ENCODE measurements around the gene FHIT. TPM values are rescaled to one million over a fixed set of nuclear protein-coding genes. Genes with fewer than 3 reads are reported as not detected.
"Not testable (repeated sequence)": the region's sequence is repeated elsewhere in the genome, so short reads cannot be mapped to it uniquely, and the experiment has no call there.

Gene FHIT
- total RNA-seq, 4 donors from 2014 or later: 0.72 to 5.2 (median 2.1) TPM

GRCh38 chr3:59809710-59810444 lies 1441.4 kb downstream of the FHIT start:
- H3K4me1 ChIP-seq: no peaks in the 10 kb centered on the region
- in situ Hi-C loops (cut with MboI; ENCODE audit: low sequenced_read_pairs in 4 of 4) (no loop called here), intact Hi-C loops (cut with DNase I; ENCODE audit: low total_unique reads) (no loop called here)
- DNase-seq: no peak
- H3K27me3 ChIP-seq: no peaks in the 10 kb centered on the region
- no peak overlapping the region for H3K4me3 ChIP-seq
- no peaks in the 10 kb centered on the region for H3K36me3 ChIP-seq
- no peak for ATAC-seq
- TF ChIP-seq POLR2A (IDR thresholded peaks at IDR 0.05): no peak
- TF ChIP-seq, protein P1, sequence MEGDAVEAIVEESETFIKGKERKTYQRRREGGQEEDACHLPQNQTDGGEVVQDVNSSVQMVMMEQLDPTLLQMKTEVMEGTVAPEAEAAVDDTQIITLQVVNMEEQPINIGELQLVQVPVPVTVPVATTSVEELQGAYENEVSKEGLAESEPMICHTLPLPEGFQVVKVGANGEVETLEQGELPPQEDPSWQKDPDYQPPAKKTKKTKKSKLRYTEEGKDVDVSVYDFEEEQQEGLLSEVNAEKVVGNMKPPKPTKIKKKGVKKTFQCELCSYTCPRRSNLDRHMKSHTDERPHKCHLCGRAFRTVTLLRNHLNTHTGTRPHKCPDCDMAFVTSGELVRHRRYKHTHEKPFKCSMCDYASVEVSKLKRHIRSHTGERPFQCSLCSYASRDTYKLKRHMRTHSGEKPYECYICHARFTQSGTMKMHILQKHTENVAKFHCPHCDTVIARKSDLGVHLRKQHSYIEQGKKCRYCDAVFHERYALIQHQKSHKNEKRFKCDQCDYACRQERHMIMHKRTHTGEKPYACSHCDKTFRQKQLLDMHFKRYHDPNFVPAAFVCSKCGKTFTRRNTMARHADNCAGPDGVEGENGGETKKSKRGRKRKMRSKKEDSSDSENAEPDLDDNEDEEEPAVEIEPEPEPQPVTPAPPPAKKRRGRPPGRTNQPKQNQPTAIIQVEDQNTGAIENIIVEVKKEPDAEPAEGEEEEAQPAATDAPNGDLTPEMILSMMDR (IDR thresholded peaks at IDR 0.05 in 4 of 5, conservative IDR thresholded peaks at IDR 0.05 in 1 of 5): no peak
- no peak overlapping the region for H3K27ac ChIP-seq
- H3K9me3 ChIP-seq: no peaks in the 10 kb centered on the region

DNA sequence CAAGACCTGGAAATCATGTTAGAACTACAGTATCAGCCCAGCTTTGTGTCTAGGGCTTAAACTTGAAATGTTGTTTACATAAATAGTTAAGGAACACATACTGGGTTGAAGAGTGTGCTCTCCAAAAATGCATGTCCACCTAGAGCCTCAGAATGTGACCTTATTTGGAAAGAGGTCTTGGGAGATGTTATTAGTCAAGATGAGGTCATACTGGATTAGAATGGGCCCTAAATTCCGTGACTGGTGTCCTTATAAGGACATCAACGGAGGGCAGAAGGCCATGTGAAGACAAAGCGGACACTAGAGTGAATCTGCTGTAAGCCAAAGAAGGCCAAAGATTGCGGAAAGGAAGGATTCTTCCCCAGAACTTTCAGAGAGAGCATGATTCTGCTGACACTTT lies 1442.2 kb downstream of the FHIT start:
- Histone ChIP-seq H3K9me3 (no peaks in the 10 kb centered on the region), H3K27ac (no peak overlapping the region), H3K4me1 (no peaks in the 10 kb centered on the region), H3K27me3 (no peaks in the 10 kb centered on the region), H3K36me3 (no peaks in the 10 kb centered on the region), H3K4me3 (no peak overlapping the region)
- no peak for TF ChIP-seq POLR2A (IDR thresholded peaks at IDR 0.05)
- TF ChIP-seq, protein P1 (IDR thresholded peaks at IDR 0.05 in 4 of 5, conservative IDR thresholded peaks at IDR 0.05 in 1 of 5): no peak
- ATAC-seq (no peak), DNase-seq (no peak)
- in situ Hi-C loops (cut with MboI; ENCODE audit: low sequenced_read_pairs in 4 of 4) (no loop called here), intact Hi-C loops (cut with DNase I; ENCODE audit: low total_unique reads) (no loop called here)

- no peaks in the 10 kb centered on the region for H3K36me3 ChIP-seq
- H3K27me3 ChIP-seq: no peaks in the 10 kb centered on the region
- H3K27ac ChIP-seq: no peak overlapping the region
- in situ Hi-C loops (cut with MboI; ENCODE audit: low sequenced_read_pairs in 4 of 4): no loop called here
- no peaks in the 10 kb centered on the region for H3K4me1 ChIP-seq
- intact Hi-C loops (cut with DNase I; ENCODE audit: low total_unique reads): no loop called here
- ATAC-seq (no peak), DNase-seq (no peak)
- H3K9me3 ChIP-seq: no peaks in the 10 kb centered on the region
- TF ChIP-seq, protein P1 (IDR thresholded peaks at IDR 0.05 in 4 of 5, conservative IDR thresholded peaks at IDR 0.05 in 1 of 5): no peak
- no peak for TF ChIP-seq POLR2A (IDR thresholded peaks at IDR 0.05)
- H3K4me3 ChIP-seq: no peak overlapping the region
Observed at GRCh38 chr3:59808446-59808845, 1442.8 kb downstream of the FHIT start.

GRCh38 chr3:59803268-59803667 lies 1448.0 kb downstream of the FHIT start:
- no peak overlapping the region for H3K27ac ChIP-seq
- in situ Hi-C loops (cut with MboI; ENCODE audit: low sequenced_read_pairs in 4 of 4) (no loop called here), intact Hi-C loops (cut with DNase I; ENCODE audit: low total_unique reads) (no loop called here)
- ATAC-seq (no peak), DNase-seq (no peak)
- no peaks in the 10 kb centered on the region for H3K4me1 ChIP-seq
- no peaks in the 10 kb centered on the region for H3K9me3 ChIP-seq
- H3K27me3 ChIP-seq: no peaks in the 10 kb centered on the region
- TF ChIP-seq POLR2A (IDR thresholded peaks at IDR 0.05): no peak
- TF ChIP-seq, protein P1 (IDR thresholded peaks at IDR 0.05 in 4 of 5, conservative IDR thresholded peaks at IDR 0.05 in 1 of 5): no peak
- no peak overlapping the region for H3K4me3 ChIP-seq
- no peaks in the 10 kb centered on the region for H3K36me3 ChIP-seq

DNA sequence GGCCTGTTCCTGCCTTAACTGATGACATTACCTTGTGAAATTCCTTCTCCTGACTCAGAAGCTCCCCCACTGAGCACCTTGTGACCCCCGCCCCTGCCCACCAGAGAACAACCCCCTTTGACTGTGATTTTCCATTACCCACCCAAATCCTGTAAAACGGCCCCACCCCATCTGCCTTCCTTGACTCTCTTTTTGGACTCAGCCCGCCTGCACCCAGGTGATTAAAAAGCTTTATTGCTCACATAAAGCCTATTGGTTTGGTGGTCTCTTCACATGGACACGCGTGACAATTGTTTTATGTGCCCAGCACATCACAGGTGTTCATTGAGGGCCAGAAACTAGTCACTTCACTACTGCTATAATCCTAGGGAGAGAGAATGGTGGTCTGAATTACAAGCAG lies 1448.8 kb downstream of the FHIT start:
- H3K36me3 ChIP-seq; ATAC-seq; DNase-seq; H3K27ac ChIP-seq; H3K4me1 ChIP-seq; H3K9me3 ChIP-seq; H3K4me3 ChIP-seq; intact Hi-C loops (cut with DNase I; ENCODE audit: low total_unique reads); in situ Hi-C loops (cut with MboI; ENCODE audit: low sequenced_read_pairs in 4 of 4); H3K27me3 ChIP-seq: not testable (repeated sequence)
